OCI-LY7 (cell line): Measurements from ENCODE around the gene PNPLA6. TPM values are rescaled to one million over a fixed set of nuclear protein-coding genes. Genes with fewer than 3 reads are reported as not detected.

Experiments
- BruUV-seq: library from RNA; stranded (reverse); fragments of 400-500 nt; replicated peaks from 2 replicates; lab custom pipeline; 2021; lab: Mats Ljungman, UMichigan
- CTCF ChIA-PET: fragments of 300-600 bp; sonication (Branson Sonifier 250); formaldehyde crosslinking; loops from one replicate; lab custom pipeline; 2022; ENCODE audit warnings: antibody characterized with exemption; ENCODE audit not compliant: unreplicated experiment; lab: Charles Lee
- POLR2A ChIA-PET: fragments of 300-600 bp; sonication (Branson Sonifier 250); formaldehyde crosslinking; loops from one replicate; lab custom pipeline; 2022; ENCODE audit warnings: antibody characterized with exemption; lab: Charles Lee
- DNase-seq: peaks from one replicate; pipeline ENCODE4 v3.0.0-alpha.2; 2015; ENCODE audit warnings: low spot score
- H2AFZ ChIP-seq: fragments of 200-600 bp; sonication (generic), shearing (Covaris generic); 2 replicates; pipeline ENCODE4 v1.6.1; 2014; ENCODE audit warnings: mild to moderate bottlenecking, antibody characterized with exemption, low read length, moderate library complexity
- H3K27ac ChIP-seq: fragments of 200-600 bp; sonication (generic); 2 replicates; pipeline ENCODE4 v1.5.1; 2014; ENCODE audit warnings: mixed run types, low read depth, mild to moderate bottlenecking, moderate library complexity, low read length, inconsistent platforms; ENCODE audit not compliant: poor library complexity, severe bottlenecking
- H3K36me3 ChIP-seq: fragments of 200-600 bp; sonication (generic); 2 replicates; pipeline ENCODE4 v1.6.1; 2014; ENCODE audit warnings: mild to moderate bottlenecking, antibody characterized with exemption, low read length, moderate library complexity, mixed read lengths; ENCODE audit not compliant: insufficient read depth
- H3K4me1 ChIP-seq: fragments of 200-600 bp; sonication (generic); 2 replicates; pipeline ENCODE4 v1.5.1; 2014; ENCODE audit warnings: mild to moderate bottlenecking, low read length; ENCODE audit not compliant: insufficient read depth, poor library complexity, severe bottlenecking
- H3K4me2 ChIP-seq: fragments of 200-600 bp; sonication (generic); 2 replicates; pipeline ENCODE4 v1.6.1; 2014; ENCODE audit warnings: mild to moderate bottlenecking, low read length
- H3K4me3 ChIP-seq: fragments of 200-600 bp; sonication (generic); 2 replicates; pipeline ENCODE4 v1.5.1; 2014; ENCODE audit warnings: mild to moderate bottlenecking, low read depth, low read length; ENCODE audit not compliant: poor library complexity, severe bottlenecking
- H3K79me2 ChIP-seq: fragments of 200-600 bp; sonication (generic); 2 replicates; pipeline ENCODE4 v1.6.1; 2016; ENCODE audit warnings: low read depth, mild to moderate bottlenecking, low read length, moderate library complexity, mixed read lengths; ENCODE audit not compliant: insufficient read depth
- H3K9me2 ChIP-seq: fragments of 200-600 bp; sonication (generic); 2 replicates; pipeline ENCODE4 v1.6.1; 2016; ENCODE audit warnings: mild to moderate bottlenecking, low read length, mixed read lengths; ENCODE audit not compliant: insufficient read depth
- H3K9me3 ChIP-seq: fragments of 200-600 bp; sonication (generic); 2 replicates; pipeline ENCODE4 v1.6.1; 2014; ENCODE audit warnings: mild to moderate bottlenecking, mixed run types, low read length, mixed read lengths
- H4K20me1 ChIP-seq: fragments of 200-600 bp; sonication (generic); 2 replicates; pipeline ENCODE4 v1.6.1; 2014; ENCODE audit warnings: mild to moderate bottlenecking, antibody characterized with exemption, low read length, moderate library complexity, mixed read lengths; ENCODE audit not compliant: insufficient read depth
- EZH2phosphoT487 ChIP-seq: fragments of 200-600 bp; sonication (generic); IDR thresholded peaks from 2 replicates; pipeline ENCODE4 v1.6.1; 2018; ENCODE audit warnings: low read depth, borderline replicate concordance, mild to moderate bottlenecking, mixed run types, antibody characterized with exemption, low read length, moderate library complexity, mixed read lengths
- intact Hi-C: fragments of 100-400 bp; cut with micrococcal nuclease; formaldehyde crosslinking; loops from one replicate; pipeline ENCODE4 v1.10.0; 2022; ENCODE audit not compliant: unreplicated experiment
- total RNA-seq, 2 experiments: library from RNA; depleted of rRNA in 1 of 2; stranded (reverse); fragments of >200 nt in 1 of 2; shearing (Covaris generic) in 1 of 2; gene quantifications; 2 replicates each; pipeline ENCODE4 v1.2.3, GENCODE V29; 2014 to 2022
- TF ChIP-seq, protein P1 (sequence below): fragments of 200-600 bp; sonication (generic); conservative IDR thresholded peaks from 2 replicates; pipeline ENCODE4 v1.5.1; 2014; ENCODE audit warnings: mild to moderate bottlenecking, antibody characterized with exemption, low read length, moderate library complexity, mixed read lengths

The PNPLA6 gene
- total RNA-seq, 2 experiments from 2014 or later: 50.6 to 92.4 TPM

DNA sequence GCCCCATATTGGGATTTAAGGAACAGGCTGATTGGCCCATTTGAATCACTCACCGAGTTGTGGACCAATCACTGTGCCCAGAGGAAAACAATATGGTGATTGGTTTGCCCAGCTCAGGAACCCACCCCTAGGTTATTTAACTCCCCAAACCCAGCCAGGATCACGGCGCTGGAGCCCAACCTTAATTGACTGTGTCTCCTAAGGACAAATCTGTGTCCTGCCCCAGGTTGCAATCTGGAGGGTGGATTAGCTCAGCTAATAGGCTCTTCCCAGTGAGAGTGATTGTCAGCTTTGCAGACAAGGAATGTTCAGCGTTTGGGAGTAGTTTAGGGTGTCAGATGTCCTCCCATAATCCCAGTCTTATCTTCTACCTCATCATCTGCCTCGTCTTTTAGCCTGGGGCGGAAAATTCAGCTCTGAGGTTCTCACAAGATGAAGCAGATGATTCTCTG, 23.1 kb upstream of the PNPLA6 start:
- no peak for DNase-seq
- H3K4me3 ChIP-seq: no peak overlapping the region
- no peak overlapping the region for H2AFZ ChIP-seq
- CTCF ChIA-PET: no interaction called here
- no peaks in the 10 kb centered on the region for H4K20me1 ChIP-seq
- POLR2A ChIA-PET: no interaction called here
- no peaks in the 10 kb centered on the region for H3K79me2 ChIP-seq
- no peaks in the 10 kb centered on the region for H3K4me1 ChIP-seq
- intact Hi-C loops: no loop called here
- BruUV-seq: no TSS peak
- no peaks in the 10 kb centered on the region for H3K36me3 ChIP-seq
- TF ChIP-seq EZH2phosphoT487: no peak
- TF ChIP-seq, protein P1, sequence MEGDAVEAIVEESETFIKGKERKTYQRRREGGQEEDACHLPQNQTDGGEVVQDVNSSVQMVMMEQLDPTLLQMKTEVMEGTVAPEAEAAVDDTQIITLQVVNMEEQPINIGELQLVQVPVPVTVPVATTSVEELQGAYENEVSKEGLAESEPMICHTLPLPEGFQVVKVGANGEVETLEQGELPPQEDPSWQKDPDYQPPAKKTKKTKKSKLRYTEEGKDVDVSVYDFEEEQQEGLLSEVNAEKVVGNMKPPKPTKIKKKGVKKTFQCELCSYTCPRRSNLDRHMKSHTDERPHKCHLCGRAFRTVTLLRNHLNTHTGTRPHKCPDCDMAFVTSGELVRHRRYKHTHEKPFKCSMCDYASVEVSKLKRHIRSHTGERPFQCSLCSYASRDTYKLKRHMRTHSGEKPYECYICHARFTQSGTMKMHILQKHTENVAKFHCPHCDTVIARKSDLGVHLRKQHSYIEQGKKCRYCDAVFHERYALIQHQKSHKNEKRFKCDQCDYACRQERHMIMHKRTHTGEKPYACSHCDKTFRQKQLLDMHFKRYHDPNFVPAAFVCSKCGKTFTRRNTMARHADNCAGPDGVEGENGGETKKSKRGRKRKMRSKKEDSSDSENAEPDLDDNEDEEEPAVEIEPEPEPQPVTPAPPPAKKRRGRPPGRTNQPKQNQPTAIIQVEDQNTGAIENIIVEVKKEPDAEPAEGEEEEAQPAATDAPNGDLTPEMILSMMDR: no peak
- no peaks in the 10 kb centered on the region for H3K9me3 ChIP-seq
- H3K27ac ChIP-seq: no peak overlapping the region
- no peaks in the 10 kb centered on the region for H3K9me2 ChIP-seq
- H3K4me2 ChIP-seq: no peak overlapping the region

DNA sequence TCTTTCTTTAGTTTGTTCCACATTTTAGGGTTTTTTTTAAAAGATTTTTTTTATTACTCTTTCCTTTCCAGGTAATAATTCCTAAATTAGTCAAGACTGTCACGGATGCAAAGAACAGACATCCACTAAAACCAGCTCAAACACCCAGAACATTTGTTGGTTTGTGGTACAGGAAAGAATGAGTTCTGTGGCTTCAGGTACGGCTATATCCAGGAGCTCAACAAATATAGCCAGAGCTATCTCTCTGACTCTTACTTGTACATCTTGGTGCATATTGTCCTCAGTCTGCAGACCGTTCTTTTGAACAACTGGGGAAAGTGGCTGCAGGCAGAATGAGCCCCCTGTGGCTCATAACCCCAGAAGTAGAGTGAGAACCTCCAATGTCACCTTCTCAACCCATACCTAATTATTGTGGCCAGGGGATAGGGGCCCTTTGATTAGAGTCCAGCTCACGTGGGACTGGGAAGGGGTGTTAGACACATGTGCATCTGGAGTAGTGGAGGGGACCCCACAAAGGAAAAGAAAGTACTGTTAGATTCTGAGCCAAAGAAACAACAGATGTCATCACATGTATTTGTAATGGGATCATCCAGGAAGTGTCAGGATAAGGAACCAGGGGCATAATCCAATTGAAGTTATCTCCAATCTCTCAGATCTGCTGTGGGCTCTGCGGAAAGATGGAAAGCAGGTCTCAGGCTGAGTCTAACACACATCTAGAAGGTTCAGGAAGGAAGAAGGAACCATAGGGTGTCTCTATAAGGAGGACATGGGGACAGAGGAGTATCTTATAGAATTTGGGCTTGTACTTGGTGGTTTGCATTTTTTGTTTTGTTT, 21.5 kb upstream of the PNPLA6 start:
- ChIA-PET POLR2A (no interaction called here), CTCF (no interaction called here)
- intact Hi-C loops: no loop called here

More for the DNA sequence above, 21.5 kb upstream of the PNPLA6 start:
- Histone ChIP-seq H3K36me3 (no peaks in the 10 kb centered on the region), H3K9me3 (no peaks in the 10 kb centered on the region), H3K79me2 (no peaks in the 10 kb centered on the region), H4K20me1 (no peaks in the 10 kb centered on the region), H3K9me2 (no peaks in the 10 kb centered on the region), H3K4me3 (no peak overlapping the region), H3K4me2 (no peak overlapping the region), H2AFZ (no peak overlapping the region), H3K4me1 (no peaks in the 10 kb centered on the region), H3K27ac (no peak overlapping the region)
- no peak for DNase-seq
- BruUV-seq: no TSS peak
- TF ChIP-seq EZH2phosphoT487: no peak
- TF ChIP-seq, protein P1: no peak
